Skeletal muscle satellite cell (primary cell): ENCODE measurements around the gene GABRA6.

Experiments
- H3K27me3 ChIP-seq: 2 replicates; pipeline ENCODE4 v1.7.0; 2013; ENCODE audit warnings: low read length; ENCODE audit not compliant: control insufficient read depth, insufficient read depth
- H3K36me3 ChIP-seq: 2 replicates; pipeline ENCODE4 v1.7.0; 2013; ENCODE audit warnings: mild to moderate bottlenecking, control low read depth, low read length; ENCODE audit not compliant: insufficient read depth
- H3K4me1 ChIP-seq: 2 replicates; pipeline ENCODE4 v1.7.0; 2013; ENCODE audit warnings: low read length; ENCODE audit not compliant: control insufficient read depth, insufficient read depth
- H3K4me2 ChIP-seq: 2 replicates; pipeline ENCODE4 v1.7.0; 2013; ENCODE audit warnings: mild to moderate bottlenecking, low read length
- H3K4me3 ChIP-seq: 2 replicates; pipeline ENCODE4 v1.7.0; 2013; ENCODE audit warnings: low read length
- H3K9ac ChIP-seq: 2 replicates; pipeline ENCODE4 v1.7.0; 2013; ENCODE audit warnings: mild to moderate bottlenecking, low read depth, low read length, moderate library complexity
- H3K9me3 ChIP-seq: replicated peaks from 2 replicates; pipeline ENCODE4 v1.7.0; 2013; ENCODE audit warnings: mild to moderate bottlenecking, control low read depth, low read length

Gene GABRA6

GRCh38 chr5:161697001-161697400 is 11.5 kb downstream of the GABRA6 start:
- Histone ChIP-seq H3K4me1 (no peaks in the 10 kb centered on the region), H3K27me3 (no peaks in the 10 kb centered on the region), H3K4me2 (no peak overlapping the region), H3K9ac (no peak overlapping the region), H3K4me3 (no peak overlapping the region), H3K9me3 (peaks cover 6% of the 10 kb centered on the region), H3K36me3 (no peaks in the 10 kb centered on the region)

GRCh38 chr5:161700065-161700464 is 14.5 kb downstream of the GABRA6 start:
- no peak overlapping the region for H3K9ac ChIP-seq
- H3K4me1 ChIP-seq = no peaks in the 10 kb centered on the region
- peaks cover 5% of the 10 kb centered on the region for H3K9me3 ChIP-seq
- no peaks in the 10 kb centered on the region for H3K36me3 ChIP-seq
- no peaks in the 10 kb centered on the region for H3K27me3 ChIP-seq
- no peak overlapping the region for H3K4me2 ChIP-seq
- no peak overlapping the region for H3K4me3 ChIP-seq

GRCh38 chr5:161703528-161703927 is 18.0 kb downstream of the GABRA6 start:
- Histone ChIP-seq H3K9ac (no peak overlapping the region), H3K9me3 (peaks cover 5% of the 10 kb centered on the region), H3K36me3 (no peaks in the 10 kb centered on the region), H3K4me2 (no peak overlapping the region), H3K4me1 (no peaks in the 10 kb centered on the region), H3K4me3 (no peak overlapping the region), H3K27me3 (no peaks in the 10 kb centered on the region)

GRCh38 chr5:161707382-161707781 is 21.9 kb downstream of the GABRA6 start:
- Histone ChIP-seq H3K27me3 (no peaks in the 10 kb centered on the region), H3K4me3 (no peak overlapping the region), H3K4me2 (no peak overlapping the region), H3K9me3 (no peaks in the 10 kb centered on the region), H3K4me1 (no peaks in the 10 kb centered on the region), H3K36me3 (no peaks in the 10 kb centered on the region), H3K9ac (no peak overlapping the region)

- Histone ChIP-seq H3K4me3 (no peak overlapping the region), H3K9ac (no peak overlapping the region)
Observed at GRCh38 chr5:161709239-161709638, 23.7 kb downstream of the GABRA6 start.

GRCh38 chr5:161713042-161713441 is 27.5 kb downstream of the GABRA6 start:
- Histone ChIP-seq H3K4me3 (no peak overlapping the region), H3K36me3 (no peaks in the 10 kb centered on the region), H3K4me1 (no peaks in the 10 kb centered on the region), H3K9ac (no peak overlapping the region), H3K4me2 (no peak overlapping the region), H3K9me3 (no peaks in the 10 kb centered on the region), H3K27me3 (no peaks in the 10 kb centered on the region)

More at GRCh38 chr5:161709239-161709638, 23.7 kb downstream of the GABRA6 start:
- no peaks in the 10 kb centered on the region for H3K4me1 ChIP-seq
- H3K9me3 ChIP-seq = no peaks in the 10 kb centered on the region
- H3K27me3 ChIP-seq = no peaks in the 10 kb centered on the region
- no peak overlapping the region for H3K4me2 ChIP-seq
- no peaks in the 10 kb centered on the region for H3K36me3 ChIP-seq

- Histone ChIP-seq H3K4me2 (no peak overlapping the region), H3K36me3 (no peaks in the 10 kb centered on the region), H3K4me1 (no peaks in the 10 kb centered on the region), H3K9ac (no peak overlapping the region), H3K27me3 (no peaks in the 10 kb centered on the region), H3K9me3 (no peaks in the 10 kb centered on the region), H3K4me3 (no peak overlapping the region)
Observed at GRCh38 chr5:161719157-161719556, 33.6 kb downstream of the GABRA6 start.

- no peaks in the 10 kb centered on the region for H3K27me3 ChIP-seq
- no peaks in the 10 kb centered on the region for H3K36me3 ChIP-seq
- H3K4me2 ChIP-seq = no peak overlapping the region
- H3K4me1 ChIP-seq = no peaks in the 10 kb centered on the region
- H3K4me3 ChIP-seq = no peak overlapping the region
- H3K9ac ChIP-seq = no peak overlapping the region
- no peaks in the 10 kb centered on the region for H3K9me3 ChIP-seq
Observed at GRCh38 chr5:161720460-161720859, 34.9 kb downstream of the GABRA6 start.

GRCh38 chr5:161734741-161735140 is 49.2 kb downstream of the GABRA6 start:
- Histone ChIP-seq H3K9me3 (peaks cover 3% of the 10 kb centered on the region), H3K9ac (no peak overlapping the region), H3K4me3 (no peak overlapping the region), H3K36me3 (no peaks in the 10 kb centered on the region), H3K27me3 (no peaks in the 10 kb centered on the region), H3K4me1 (no peaks in the 10 kb centered on the region), H3K4me2 (no peak overlapping the region)

GRCh38 chr5:161740433-161740832 is 54.9 kb downstream of the GABRA6 start:
- Histone ChIP-seq H3K4me3 (no peak overlapping the region), H3K27me3 (no peaks in the 10 kb centered on the region), H3K36me3 (no peaks in the 10 kb centered on the region), H3K9me3 (peaks cover 6% of the 10 kb centered on the region), H3K4me1 (no peaks in the 10 kb centered on the region), H3K9ac (no peak overlapping the region), H3K4me2 (no peak overlapping the region)

- no peaks in the 10 kb centered on the region for H3K4me1 ChIP-seq
- H3K9me3 ChIP-seq = peaks cover 9% of the 10 kb centered on the region
- H3K36me3 ChIP-seq = no peaks in the 10 kb centered on the region
- no peak overlapping the region for H3K4me2 ChIP-seq
- no peak overlapping the region for H3K4me3 ChIP-seq
- no peak overlapping the region for H3K9ac ChIP-seq
- no peaks in the 10 kb centered on the region for H3K27me3 ChIP-seq
Observed at GRCh38 chr5:161744276-161744675, 58.8 kb downstream of the GABRA6 start.

- H3K36me3 ChIP-seq = no peaks in the 10 kb centered on the region
- no peak overlapping the region for H3K4me3 ChIP-seq
- no peak overlapping the region for H3K9ac ChIP-seq
- no peak overlapping the region for H3K4me2 ChIP-seq
- H3K9me3 ChIP-seq = peaks cover 9% of the 10 kb centered on the region
- H3K27me3 ChIP-seq = no peaks in the 10 kb centered on the region
- no peaks in the 10 kb centered on the region for H3K4me1 ChIP-seq
Observed at GRCh38 chr5:161745392-161745791, 59.9 kb downstream of the GABRA6 start.
